GM19463 (cell line): ENCODE measurements around the gene TBX18.

Experiments used
- ATAC-seq: cut with Tn5 transposase; IDR thresholded peaks from one replicate; pipeline ENCODE4 v1.9.1; 2021; ENCODE audit warnings: mild to moderate bottlenecking, moderate library complexity; ENCODE audit not compliant: unreplicated experiment

Gene TBX18

GRCh38 chr6:84681693-84682326, 82.6 kb downstream of the TBX18 start:
- ATAC-seq: no peak

- no peak for ATAC-seq
These were observed 88.7 kb downstream of the TBX18 start for GRCh38 chr6:84675651-84676050.

GRCh38 chr6:84674395-84674794, 90.0 kb downstream of the TBX18 start:
- no peak for ATAC-seq

- no peak for ATAC-seq
These were observed 93.2 kb downstream of the TBX18 start for GRCh38 chr6:84671183-84671582.

GRCh38 chr6:84669945-84670344, 94.5 kb downstream of the TBX18 start:
- ATAC-seq: no peak

GRCh38 chr6:84667252-84668213, 96.9 kb downstream of the TBX18 start:
- ATAC-seq: no peak

- no peak for ATAC-seq
These were observed 99.0 kb downstream of the TBX18 start for GRCh38 chr6:84665401-84665800.

- ATAC-seq: no peak
These were observed 100.5 kb downstream of the TBX18 start for GRCh38 chr6:84663866-84664265.

GRCh38 chr6:84657486-84657885, 106.9 kb downstream of the TBX18 start:
- no peak for ATAC-seq

GRCh38 chr6:84657025-84657424, 107.4 kb downstream of the TBX18 start:
- ATAC-seq: no peak

GRCh38 chr6:84653027-84653551, 111.3 kb downstream of the TBX18 start:
- ATAC-seq: no peak

- no peak for ATAC-seq
These were observed 111.9 kb downstream of the TBX18 start for GRCh38 chr6:84652356-84653026.

GRCh38 chr6:84651583-84651982, 112.8 kb downstream of the TBX18 start:
- ATAC-seq: no peak

GRCh38 chr6:84648444-84648843, 116.0 kb downstream of the TBX18 start:
- no peak for ATAC-seq

GRCh38 chr6:84645563-84646266, 118.7 kb downstream of the TBX18 start:
- ATAC-seq: no peak

GRCh38 chr6:84645000-84645399, 119.4 kb downstream of the TBX18 start:
- no peak for ATAC-seq

- ATAC-seq: no peak
These were observed 120.6 kb downstream of the TBX18 start for GRCh38 chr6:84643778-84644177.

GRCh38 chr6:84641076-84641475, 123.3 kb downstream of the TBX18 start:
- no peak for ATAC-seq

- no peak for ATAC-seq
These were observed 125.0 kb downstream of the TBX18 start for GRCh38 chr6:84639396-84639795.

GRCh38 chr6:84638286-84638685, 126.1 kb downstream of the TBX18 start:
- ATAC-seq: no peak
